ENCODE results near the gene TTC9C. TPM values are rescaled to one million over a fixed set of nuclear protein-coding genes. Genes with fewer than 3 reads are reported as not detected.

TTC9C gene
- total and polyA plus RNA-seq, 2 of the 13 experiments (the other 11 are each of a cell fraction or from before 2014, with no cell fraction given) = 28.0 to 36.4 TPM

DNA sequence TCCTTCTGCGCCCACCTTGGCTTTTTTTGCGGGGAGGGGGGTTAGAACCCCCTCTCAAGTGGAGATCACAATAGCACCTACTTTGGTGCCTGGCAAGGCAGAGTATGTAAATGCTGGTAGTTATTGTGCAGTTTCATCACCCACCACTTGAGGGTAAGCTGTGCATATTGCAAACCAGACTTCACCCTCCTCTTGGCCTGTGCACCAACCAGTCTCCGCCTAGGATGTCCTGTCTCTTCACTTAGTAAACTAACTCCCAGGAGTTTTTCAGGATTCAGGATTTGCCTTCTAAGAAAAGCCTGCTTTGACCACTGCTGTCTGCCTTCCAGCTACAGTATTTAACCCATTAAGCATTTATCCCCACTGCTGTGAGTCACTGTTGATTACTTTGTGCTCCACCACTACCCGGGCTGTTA is 47.5 kb upstream of the TTC9C start (continued):
- TF ChIP-seq, protein P1, sequence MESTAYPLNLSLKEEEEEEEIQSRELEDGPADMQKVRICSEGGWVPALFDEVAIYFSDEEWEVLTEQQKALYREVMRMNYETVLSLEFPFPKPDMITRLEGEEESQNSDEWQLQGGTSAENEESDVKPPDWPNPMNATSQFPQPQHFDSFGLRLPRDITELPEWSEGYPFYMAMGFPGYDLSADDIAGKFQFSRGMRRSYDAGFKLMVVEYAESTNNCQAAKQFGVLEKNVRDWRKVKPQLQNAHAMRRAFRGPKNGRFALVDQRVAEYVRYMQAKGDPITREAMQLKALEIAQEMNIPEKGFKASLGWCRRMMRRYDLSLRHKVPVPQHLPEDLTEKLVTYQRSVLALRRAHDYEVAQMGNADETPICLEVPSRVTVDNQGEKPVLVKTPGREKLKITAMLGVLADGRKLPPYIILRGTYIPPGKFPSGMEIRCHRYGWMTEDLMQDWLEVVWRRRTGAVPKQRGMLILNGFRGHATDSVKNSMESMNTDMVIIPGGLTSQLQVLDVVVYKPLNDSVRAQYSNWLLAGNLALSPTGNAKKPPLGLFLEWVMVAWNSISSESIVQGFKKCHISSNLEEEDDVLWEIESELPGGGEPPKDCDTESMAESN (CRISPR knock-in tag; conservative IDR thresholded peaks at IDR 0.05) = no peak
- TF ChIP-seq NAIF1 (CRISPR knock-in tag; IDR thresholded peaks at IDR 0.05; ENCODE audit: borderline replicate concordance) (no peak), GTF2F1 (IDR thresholded peaks at IDR 0.05; ENCODE audit: low read length) (no peak), ZNF792 (CRISPR knock-in tag; IDR thresholded peaks at IDR 0.05) (peak; percentile 41; the same call in 1 of the 2 replicates), CEBPB (IDR thresholded peaks at IDR 0.05; ENCODE audit: borderline replicate concordance, low read depth, low read length) (peak; percentile 42; the same call in 1 of the 2 replicates), MEIS2 (CRISPR knock-in tag; IDR thresholded peaks at IDR 0.05) (0 out of 2 replicates have a peak, but pooled peaks have one; percentile 39), ZNF598 (CRISPR knock-in tag; IDR thresholded peaks at IDR 0.05; ENCODE audit: borderline replicate concordance) (no peak), MXI1 (IDR thresholded peaks at IDR 0.05; ENCODE audit: borderline replicate concordance, low read depth, low read length) (no peak), MED1 (CRISPR knock-in tag; IDR thresholded peaks at IDR 0.05) (peak; percentile 41; the same call in 1 of the 2 replicates), BCL6 (CRISPR knock-in tag; IDR thresholded peaks at IDR 0.05) (peak; percentile 85), NPAS2 (CRISPR knock-in tag; IDR thresholded peaks at IDR 0.05; ENCODE audit: borderline replicate concordance) (no peak), RXRB (CRISPR knock-in tag; IDR thresholded peaks at IDR 0.05; ENCODE audit: borderline replicate concordance) (0 out of 2 replicates have a peak, but pooled peaks have one; percentile 33), TP53 (CRISPR knock-in tag; conservative IDR thresholded peaks at IDR 0.05) (no peak)
- TF ChIP-seq, protein P2, sequence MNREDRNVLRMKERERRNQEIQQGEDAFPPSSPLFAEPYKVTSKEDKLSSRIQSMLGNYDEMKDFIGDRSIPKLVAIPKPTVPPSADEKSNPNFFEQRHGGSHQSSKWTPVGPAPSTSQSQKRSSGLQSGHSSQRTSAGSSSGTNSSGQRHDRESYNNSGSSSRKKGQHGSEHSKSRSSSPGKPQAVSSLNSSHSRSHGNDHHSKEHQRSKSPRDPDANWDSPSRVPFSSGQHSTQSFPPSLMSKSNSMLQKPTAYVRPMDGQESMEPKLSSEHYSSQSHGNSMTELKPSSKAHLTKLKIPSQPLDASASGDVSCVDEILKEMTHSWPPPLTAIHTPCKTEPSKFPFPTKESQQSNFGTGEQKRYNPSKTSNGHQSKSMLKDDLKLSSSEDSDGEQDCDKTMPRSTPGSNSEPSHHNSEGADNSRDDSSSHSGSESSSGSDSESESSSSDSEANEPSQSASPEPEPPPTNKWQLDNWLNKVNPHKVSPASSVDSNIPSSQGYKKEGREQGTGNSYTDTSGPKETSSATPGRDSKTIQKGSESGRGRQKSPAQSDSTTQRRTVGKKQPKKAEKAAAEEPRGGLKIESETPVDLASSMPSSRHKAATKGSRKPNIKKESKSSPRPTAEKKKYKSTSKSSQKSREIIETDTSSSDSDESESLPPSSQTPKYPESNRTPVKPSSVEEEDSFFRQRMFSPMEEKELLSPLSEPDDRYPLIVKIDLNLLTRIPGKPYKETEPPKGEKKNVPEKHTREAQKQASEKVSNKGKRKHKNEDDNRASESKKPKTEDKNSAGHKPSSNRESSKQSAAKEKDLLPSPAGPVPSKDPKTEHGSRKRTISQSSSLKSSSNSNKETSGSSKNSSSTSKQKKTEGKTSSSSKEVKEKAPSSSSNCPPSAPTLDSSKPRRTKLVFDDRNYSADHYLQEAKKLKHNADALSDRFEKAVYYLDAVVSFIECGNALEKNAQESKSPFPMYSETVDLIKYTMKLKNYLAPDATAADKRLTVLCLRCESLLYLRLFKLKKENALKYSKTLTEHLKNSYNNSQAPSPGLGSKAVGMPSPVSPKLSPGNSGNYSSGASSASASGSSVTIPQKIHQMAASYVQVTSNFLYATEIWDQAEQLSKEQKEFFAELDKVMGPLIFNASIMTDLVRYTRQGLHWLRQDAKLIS (CRISPR knock-in tag; IDR thresholded peaks at IDR 0.05) = no peak
- TF ChIP-seq, protein P3, sequence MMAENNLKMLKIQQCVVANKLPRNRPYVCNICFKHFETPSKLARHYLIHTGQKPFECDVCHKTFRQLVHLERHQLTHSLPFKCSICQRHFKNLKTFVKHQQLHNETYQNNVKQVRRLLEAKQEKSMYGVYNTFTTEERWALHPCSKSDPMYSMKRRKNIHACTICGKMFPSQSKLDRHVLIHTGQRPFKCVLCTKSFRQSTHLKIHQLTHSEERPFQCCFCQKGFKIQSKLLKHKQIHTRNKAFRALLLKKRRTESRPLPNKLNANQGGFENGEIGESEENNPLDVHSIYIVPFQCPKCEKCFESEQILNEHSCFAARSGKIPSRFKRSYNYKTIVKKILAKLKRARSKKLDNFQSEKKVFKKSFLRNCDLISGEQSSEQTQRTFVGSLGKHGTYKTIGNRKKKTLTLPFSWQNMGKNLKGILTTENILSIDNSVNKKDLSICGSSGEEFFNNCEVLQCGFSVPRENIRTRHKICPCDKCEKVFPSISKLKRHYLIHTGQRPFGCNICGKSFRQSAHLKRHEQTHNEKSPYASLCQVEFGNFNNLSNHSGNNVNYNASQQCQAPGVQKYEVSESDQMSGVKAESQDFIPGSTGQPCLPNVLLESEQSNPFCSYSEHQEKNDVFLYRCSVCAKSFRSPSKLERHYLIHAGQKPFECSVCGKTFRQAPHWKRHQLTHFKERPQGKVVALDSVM (CRISPR knock-in tag; IDR thresholded peaks at IDR 0.05) = no peak
- TF ChIP-seq, protein P4, sequence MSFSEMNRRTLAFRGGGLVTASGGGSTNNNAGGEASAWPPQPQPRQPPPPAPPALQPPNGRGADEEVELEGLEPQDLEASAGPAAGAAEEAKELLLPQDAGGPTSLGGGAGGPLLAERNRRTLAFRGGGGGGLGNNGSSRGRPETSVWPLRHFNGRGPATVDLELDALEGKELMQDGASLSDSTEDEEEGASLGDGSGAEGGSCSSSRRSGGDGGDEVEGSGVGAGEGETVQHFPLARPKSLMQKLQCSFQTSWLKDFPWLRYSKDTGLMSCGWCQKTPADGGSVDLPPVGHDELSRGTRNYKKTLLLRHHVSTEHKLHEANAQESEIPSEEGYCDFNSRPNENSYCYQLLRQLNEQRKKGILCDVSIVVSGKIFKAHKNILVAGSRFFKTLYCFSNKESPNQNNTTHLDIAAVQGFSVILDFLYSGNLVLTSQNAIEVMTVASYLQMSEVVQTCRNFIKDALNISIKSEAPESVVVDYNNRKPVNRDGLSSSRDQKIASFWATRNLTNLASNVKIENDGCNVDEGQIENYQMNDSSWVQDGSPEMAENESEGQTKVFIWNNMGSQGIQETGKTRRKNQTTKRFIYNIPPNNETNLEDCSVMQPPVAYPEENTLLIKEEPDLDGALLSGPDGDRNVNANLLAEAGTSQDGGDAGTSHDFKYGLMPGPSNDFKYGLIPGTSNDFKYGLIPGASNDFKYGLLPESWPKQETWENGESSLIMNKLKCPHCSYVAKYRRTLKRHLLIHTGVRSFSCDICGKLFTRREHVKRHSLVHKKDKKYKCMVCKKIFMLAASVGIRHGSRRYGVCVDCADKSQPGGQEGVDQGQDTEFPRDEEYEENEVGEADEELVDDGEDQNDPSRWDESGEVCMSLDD (CRISPR knock-in tag; IDR thresholded peaks at IDR 0.05; ENCODE audit: borderline replicate concordance) = no peak
- TF ChIP-seq, protein P5, sequence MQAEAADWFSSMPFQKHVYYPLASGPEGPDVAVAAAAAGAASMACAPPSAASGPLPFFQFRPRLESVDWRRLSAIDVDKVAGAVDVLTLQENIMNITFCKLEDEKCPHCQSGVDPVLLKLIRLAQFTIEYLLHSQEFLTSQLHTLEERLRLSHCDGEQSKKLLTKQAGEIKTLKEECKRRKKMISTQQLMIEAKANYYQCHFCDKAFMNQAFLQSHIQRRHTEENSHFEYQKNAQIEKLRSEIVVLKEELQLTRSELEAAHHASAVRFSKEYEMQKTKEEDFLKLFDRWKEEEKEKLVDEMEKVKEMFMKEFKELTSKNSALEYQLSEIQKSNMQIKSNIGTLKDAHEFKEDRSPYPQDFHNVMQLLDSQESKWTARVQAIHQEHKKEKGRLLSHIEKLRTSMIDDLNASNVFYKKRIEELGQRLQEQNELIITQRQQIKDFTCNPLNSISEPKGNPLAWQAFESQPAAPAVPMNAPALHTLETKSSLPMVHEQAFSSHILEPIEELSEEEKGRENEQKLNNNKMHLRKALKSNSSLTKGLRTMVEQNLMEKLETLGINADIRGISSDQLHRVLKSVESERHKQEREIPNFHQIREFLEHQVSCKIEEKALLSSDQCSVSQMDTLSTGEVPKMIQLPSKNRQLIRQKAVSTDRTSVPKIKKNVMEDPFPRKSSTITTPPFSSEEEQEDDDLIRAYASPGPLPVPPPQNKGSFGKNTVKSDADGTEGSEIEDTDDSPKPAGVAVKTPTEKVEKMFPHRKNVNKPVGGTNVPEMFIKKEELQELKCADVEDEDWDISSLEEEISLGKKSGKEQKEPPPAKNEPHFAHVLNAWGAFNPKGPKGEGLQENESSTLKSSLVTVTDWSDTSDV (CRISPR knock-in tag; IDR thresholded peaks at IDR 0.05) = no peak
